Measurements from ENCODE around the gene ORC5. TPM values are rescaled to one million over a fixed set of nuclear protein-coding genes. Genes with fewer than 3 reads are reported as not detected.

The ORC5 gene
- total and polyA plus RNA-seq, 2 donors from 2014 or later, result 13.2 to 18.4 TPM

DNA sequence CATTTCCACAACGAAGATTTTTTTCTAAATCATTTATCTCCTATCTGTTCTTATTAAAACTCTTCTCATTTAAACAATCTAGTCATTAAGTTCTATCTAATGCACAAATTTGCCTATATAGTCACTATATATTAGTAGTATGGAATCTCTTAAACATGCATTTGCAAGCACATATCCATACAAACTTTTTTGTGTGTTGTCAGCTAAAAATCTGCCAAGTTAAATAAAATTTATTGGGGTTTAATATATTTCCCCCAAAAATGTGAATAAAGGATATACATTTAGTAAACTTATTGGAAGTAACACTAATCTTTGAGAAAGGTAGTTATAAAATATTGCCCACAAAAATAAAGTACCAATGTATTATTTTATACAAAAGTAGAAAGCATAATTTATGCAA lies 55.3 kb downstream of the ORC5 start:
- FAIRE-seq, result no peak
- Histone ChIP-seq H3K9ac (ENCODE audit: low read length in 3 of 3) (no peak overlapping the region), H3K9me3 (ENCODE audit: control insufficient read depth in 2 of 3, insufficient read depth in 1 of 3, low read length in 3 of 3) (no peaks in the 10 kb centered on the region), H3K36me3 (ENCODE audit: control insufficient read depth in 2 of 3, insufficient read depth in 3 of 3, low read length in 3 of 3) (no peaks in the 10 kb centered on the region), H3K27ac (ENCODE audit: low read depth in 2 of 2, low read length in 2 of 2) (no peak overlapping the region), H3K4me3 (ENCODE audit: low read length in 3 of 3) (no peak overlapping the region), H3K27me3 (ENCODE audit: control insufficient read depth, insufficient read depth, low read length) (no peaks in the 10 kb centered on the region), H3K4me1 (ENCODE audit: control insufficient read depth in 2 of 3, insufficient read depth in 2 of 3, low read depth in 1 of 3, low read length in 3 of 3) (no peaks in the 10 kb centered on the region)
- TF ChIP-seq, protein P1, sequence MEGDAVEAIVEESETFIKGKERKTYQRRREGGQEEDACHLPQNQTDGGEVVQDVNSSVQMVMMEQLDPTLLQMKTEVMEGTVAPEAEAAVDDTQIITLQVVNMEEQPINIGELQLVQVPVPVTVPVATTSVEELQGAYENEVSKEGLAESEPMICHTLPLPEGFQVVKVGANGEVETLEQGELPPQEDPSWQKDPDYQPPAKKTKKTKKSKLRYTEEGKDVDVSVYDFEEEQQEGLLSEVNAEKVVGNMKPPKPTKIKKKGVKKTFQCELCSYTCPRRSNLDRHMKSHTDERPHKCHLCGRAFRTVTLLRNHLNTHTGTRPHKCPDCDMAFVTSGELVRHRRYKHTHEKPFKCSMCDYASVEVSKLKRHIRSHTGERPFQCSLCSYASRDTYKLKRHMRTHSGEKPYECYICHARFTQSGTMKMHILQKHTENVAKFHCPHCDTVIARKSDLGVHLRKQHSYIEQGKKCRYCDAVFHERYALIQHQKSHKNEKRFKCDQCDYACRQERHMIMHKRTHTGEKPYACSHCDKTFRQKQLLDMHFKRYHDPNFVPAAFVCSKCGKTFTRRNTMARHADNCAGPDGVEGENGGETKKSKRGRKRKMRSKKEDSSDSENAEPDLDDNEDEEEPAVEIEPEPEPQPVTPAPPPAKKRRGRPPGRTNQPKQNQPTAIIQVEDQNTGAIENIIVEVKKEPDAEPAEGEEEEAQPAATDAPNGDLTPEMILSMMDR (IDR thresholded peaks at IDR 0.05; ENCODE audit: borderline replicate concordance, extremely low read depth, insufficient read depth), result no peak
- intact Hi-C loops (cut with DNase I), result no loop called here
- DNase-seq, result no peak

DNA sequence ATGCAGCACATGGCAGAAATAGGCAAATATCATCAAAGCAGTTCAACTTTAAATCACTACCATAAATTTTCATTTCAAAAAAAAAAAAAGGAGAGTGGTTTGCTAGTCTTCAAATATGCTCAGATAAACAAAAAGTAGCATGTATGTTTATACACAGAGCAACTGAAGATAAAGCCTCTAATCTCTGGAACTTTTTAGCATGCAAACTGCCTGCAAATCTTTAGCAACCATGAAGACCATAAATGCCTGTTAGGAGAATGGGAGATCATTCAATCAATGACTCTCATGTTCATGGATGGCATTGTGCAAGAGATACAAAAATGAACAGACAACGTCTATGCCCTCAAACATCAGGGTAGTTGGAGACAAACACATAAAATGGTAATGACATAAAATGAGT lies 57.3 kb downstream of the ORC5 start:
- H3K27me3 ChIP-seq (ENCODE audit: control insufficient read depth, insufficient read depth, low read length), result no peaks in the 10 kb centered on the region
- H3K4me3 ChIP-seq (ENCODE audit: low read length in 3 of 3), result no peak overlapping the region
- no peaks in the 10 kb centered on the region for H3K36me3 ChIP-seq (ENCODE audit: control insufficient read depth in 2 of 3, insufficient read depth in 3 of 3, low read length in 3 of 3)
- H3K9ac ChIP-seq (ENCODE audit: low read length in 3 of 3), result no peak overlapping the region
- H3K4me1 ChIP-seq (ENCODE audit: control insufficient read depth in 2 of 3, insufficient read depth in 2 of 3, low read depth in 1 of 3, low read length in 3 of 3), result no peaks in the 10 kb centered on the region
- DNase-seq, result no peak
- no peak overlapping the region for H3K27ac ChIP-seq (ENCODE audit: low read depth in 2 of 2, low read length in 2 of 2)
- FAIRE-seq, result no peak
- intact Hi-C loops (cut with DNase I), result no loop called here
- TF ChIP-seq, protein P1 (IDR thresholded peaks at IDR 0.05; ENCODE audit: borderline replicate concordance, extremely low read depth, insufficient read depth), result no peak
- no peaks in the 10 kb centered on the region for H3K9me3 ChIP-seq (ENCODE audit: control insufficient read depth in 2 of 3, insufficient read depth in 1 of 3, low read length in 3 of 3)

DNA sequence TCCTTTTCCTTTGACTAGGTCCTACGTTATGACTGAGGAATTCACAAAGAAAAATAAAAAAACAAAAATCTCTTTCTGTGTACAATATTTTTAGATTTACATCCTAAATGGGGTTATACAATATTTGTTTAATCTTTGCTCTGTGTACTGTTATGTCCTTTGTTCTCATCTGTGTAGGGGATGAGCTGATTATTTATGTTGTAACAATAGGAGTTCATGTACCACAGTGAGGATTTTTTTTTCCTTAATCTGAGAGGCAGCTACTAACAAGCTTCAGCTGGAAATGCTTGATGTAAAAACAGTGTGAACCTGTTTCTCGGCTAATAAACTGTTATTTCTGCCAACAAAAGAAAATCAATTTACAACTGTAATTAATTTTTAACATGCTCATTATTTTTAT lies 58.0 kb downstream of the ORC5 start:
- DNase-seq (no peak), FAIRE-seq (no peak)
- no peaks in the 10 kb centered on the region for H3K4me1 ChIP-seq (ENCODE audit: control insufficient read depth in 2 of 3, insufficient read depth in 2 of 3, low read depth in 1 of 3, low read length in 3 of 3)
- TF ChIP-seq, protein P1 (IDR thresholded peaks at IDR 0.05; ENCODE audit: borderline replicate concordance, extremely low read depth, insufficient read depth), result no peak
- no peaks in the 10 kb centered on the region for H3K27me3 ChIP-seq (ENCODE audit: control insufficient read depth, insufficient read depth, low read length)
- no peaks in the 10 kb centered on the region for H3K9me3 ChIP-seq (ENCODE audit: control insufficient read depth in 2 of 3, insufficient read depth in 1 of 3, low read length in 3 of 3)
- no peak overlapping the region for H3K9ac ChIP-seq (ENCODE audit: low read length in 3 of 3)
- no peak overlapping the region for H3K4me3 ChIP-seq (ENCODE audit: low read length in 3 of 3)
- intact Hi-C loops (cut with DNase I), result no loop called here
- H3K27ac ChIP-seq (ENCODE audit: low read depth in 2 of 2, low read length in 2 of 2), result no peak overlapping the region
- no peaks in the 10 kb centered on the region for H3K36me3 ChIP-seq (ENCODE audit: control insufficient read depth in 2 of 3, insufficient read depth in 3 of 3, low read length in 3 of 3)

DNA sequence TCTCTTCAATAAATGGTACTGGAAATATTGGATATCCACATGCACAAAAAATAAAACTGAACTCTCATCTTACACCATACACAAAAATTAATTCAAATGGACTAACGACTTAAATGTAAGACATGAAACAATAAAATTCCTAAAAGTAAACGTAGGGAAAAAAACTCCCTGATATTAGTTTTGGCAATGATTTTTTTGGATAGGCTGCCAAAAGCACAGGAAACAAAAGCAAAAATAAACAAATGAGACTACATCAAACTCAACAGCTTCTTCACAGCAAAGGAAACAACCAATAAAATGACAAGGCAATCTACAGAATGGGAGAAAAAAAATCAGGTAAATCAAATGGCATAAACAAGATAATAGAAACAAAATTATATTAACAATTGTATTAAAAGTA lies 65.7 kb downstream of the ORC5 start:
- no peak overlapping the region for H3K4me3 ChIP-seq (ENCODE audit: low read length in 3 of 3)
- no peaks in the 10 kb centered on the region for H3K4me1 ChIP-seq (ENCODE audit: control insufficient read depth in 2 of 3, insufficient read depth in 2 of 3, low read depth in 1 of 3, low read length in 3 of 3)
- no peaks in the 10 kb centered on the region for H3K9me3 ChIP-seq (ENCODE audit: control insufficient read depth in 2 of 3, insufficient read depth in 1 of 3, low read length in 3 of 3)
- H3K9ac ChIP-seq (ENCODE audit: low read length in 3 of 3), result no peak overlapping the region
- no peak overlapping the region for H3K27ac ChIP-seq (ENCODE audit: low read depth in 2 of 2, low read length in 2 of 2)
- DNase-seq (no peak), FAIRE-seq (peak; percentile 33)
- intact Hi-C loops (cut with DNase I), result no loop called here
- no peaks in the 10 kb centered on the region for H3K27me3 ChIP-seq (ENCODE audit: control insufficient read depth, insufficient read depth, low read length)
- TF ChIP-seq, protein P1 (IDR thresholded peaks at IDR 0.05; ENCODE audit: borderline replicate concordance, extremely low read depth, insufficient read depth), result no peak
- no peaks in the 10 kb centered on the region for H3K36me3 ChIP-seq (ENCODE audit: control insufficient read depth in 2 of 3, insufficient read depth in 3 of 3, low read length in 3 of 3)

Data from kidney (tissue), 14 donors.